ENCODE data around the gene COMMD1. TPM values are rescaled to one million over a fixed set of nuclear protein-coding genes. Genes with fewer than 3 reads are reported as not detected.
"Not testable (repeated sequence)": the region's sequence is repeated elsewhere in the genome, so short reads cannot be mapped to it uniquely, and the experiment has no call there.

Gene COMMD1
- total RNA-seq, 5 donors from 2014 or later (not counting 1 experiment from before 2014, with no cell fraction given) = 18.2 to 23.8 (median 19.6) TPM

DNA sequence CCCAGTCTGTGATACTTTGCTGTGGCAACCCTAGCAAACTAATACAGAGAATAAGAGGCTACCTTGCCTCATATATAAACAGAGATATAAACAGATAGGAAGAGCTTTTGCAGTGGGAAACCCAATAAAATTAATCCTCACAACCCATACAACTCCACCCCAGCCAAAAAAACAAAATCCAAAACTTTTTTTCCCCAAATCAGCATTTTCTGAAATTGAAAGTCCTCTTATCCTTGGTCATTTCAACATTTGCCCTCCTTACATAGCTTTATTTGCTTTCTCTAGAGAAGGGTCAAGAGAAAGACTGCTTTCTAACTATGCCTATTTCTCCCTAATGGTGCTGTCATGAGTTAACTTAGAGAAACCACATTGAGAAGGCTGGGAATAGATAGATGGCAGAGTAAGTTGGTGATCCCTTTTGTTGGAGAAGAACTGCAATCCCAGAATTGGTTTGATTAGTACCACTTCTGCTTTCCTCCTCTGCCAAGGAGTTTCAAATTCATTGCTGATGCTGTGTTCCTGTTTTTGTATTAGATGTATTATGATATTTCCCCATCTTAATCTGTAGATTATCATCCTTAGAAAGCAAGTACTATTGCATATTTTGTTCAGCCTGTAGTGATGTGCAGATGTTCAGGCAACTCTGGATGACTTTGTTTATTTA is 214.0 kb downstream of the COMMD1 start:
- peaks cover 5 to 22% (median 9%) of the 10 kb centered on the region in 3 donors for H3K4me1 Mint-ChIP-seq
- no peaks in the 10 kb centered on the region for H3K27me3 Mint-ChIP-seq
- H3K4me3 Mint-ChIP-seq = no peak overlapping the region
- Histone ChIP-seq H3K27ac (ENCODE audit: low read length) (no peak overlapping the region), H3K4me1 (ENCODE audit: control insufficient read depth in 1 of 2, extremely low read depth in 1 of 2, insufficient read depth in 2 of 2, low read length in 2 of 2) (no peaks in the 10 kb centered on the region), H3K9me3 (no peaks in the 10 kb centered on the region), H3K27me3 (replicated peaks in 1 of 2; ENCODE audit: control insufficient read depth in 2 of 2, extremely low read depth in 1 of 2, insufficient read depth in 2 of 2, low read length in 1 of 2) (no peaks in the 10 kb centered on the region), H3K36me3 (ENCODE audit: control insufficient read depth in 2 of 2, extremely low read depth in 1 of 2, insufficient read depth in 1 of 2, low read length in 1 of 2) (no peaks in the 10 kb centered on the region), H3K4me3 (ENCODE audit: control insufficient read depth in 1 of 2, extremely low read depth in 1 of 2, low read length in 1 of 2) (no peak overlapping the region)
- ATAC-seq (replicated peaks in 1 of 4) (no peak), DNase-seq (no peak)
- CTCF ChIA-PET = no interaction called here
- POLR2A ChIA-PET = no interaction called here
- H3K27ac Mint-ChIP-seq = no peak overlapping the region
- no peaks in the 10 kb centered on the region for H3K9me3 Mint-ChIP-seq
- peaks cover 19% of the 10 kb centered on the region for H3K36me3 Mint-ChIP-seq

DNA sequence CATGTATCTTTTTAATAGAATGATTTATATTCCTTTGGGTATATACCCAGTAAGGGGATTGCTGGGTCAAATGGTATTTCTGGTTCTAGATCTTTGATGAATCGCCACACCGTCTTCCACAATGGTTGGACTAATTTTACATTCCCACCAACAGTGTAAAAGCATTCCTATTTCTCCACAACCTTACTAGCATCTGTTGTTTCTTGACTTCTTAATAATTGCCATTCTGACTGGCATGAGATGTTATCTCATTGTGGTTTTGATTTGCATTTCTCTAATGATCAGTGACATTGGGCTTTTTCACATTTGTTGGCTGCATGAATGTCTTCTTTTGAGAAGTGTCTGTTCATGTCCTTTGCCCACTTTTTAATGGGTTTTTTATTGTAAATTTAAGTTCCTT is 220.8 kb downstream of the COMMD1 start:
- DNase-seq, POLR2A ChIA-PET, H3K27me3 Mint-ChIP-seq: not testable (repeated sequence)

DNA sequence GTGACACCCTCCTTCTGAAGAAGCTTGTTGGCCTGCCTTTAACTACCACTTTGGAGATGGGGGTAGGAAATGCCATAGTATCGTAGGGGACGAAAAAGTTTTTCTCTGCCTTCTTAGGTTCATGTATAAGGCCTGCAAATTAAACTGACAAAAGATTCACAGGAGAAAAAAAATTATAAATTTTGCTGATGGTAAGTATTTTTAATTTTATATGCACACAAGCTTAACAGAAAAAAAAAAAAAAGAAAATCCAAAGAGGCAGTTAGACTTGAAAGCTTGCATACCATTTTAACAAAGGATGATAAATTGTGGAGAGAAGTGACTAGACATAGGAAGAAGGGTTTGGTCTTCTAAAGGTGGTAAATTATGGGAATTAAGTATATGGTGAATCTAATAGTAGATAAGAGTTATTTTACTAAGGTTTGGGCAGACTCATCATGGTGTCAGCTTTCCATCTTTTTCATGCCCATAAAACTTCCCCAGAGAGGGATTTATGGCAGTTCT is 227.9 kb downstream of the COMMD1 start:
- no peak for ATAC-seq (replicated peaks in 1 of 4)
- Histone ChIP-seq H3K27ac (ENCODE audit: low read length) (no peak overlapping the region), H3K36me3 (ENCODE audit: control insufficient read depth in 2 of 2, extremely low read depth in 1 of 2, insufficient read depth in 1 of 2, low read length in 1 of 2) (peaks cover 2 to 4% of the 10 kb centered on the region in 2 donors), H3K4me3 (ENCODE audit: control insufficient read depth in 1 of 2, extremely low read depth in 1 of 2, low read length in 1 of 2) (no peak overlapping the region), H3K4me1 (ENCODE audit: control insufficient read depth in 1 of 2, extremely low read depth in 1 of 2, insufficient read depth in 2 of 2, low read length in 2 of 2) (no peaks in the 10 kb centered on the region), H3K27me3 (replicated peaks in 1 of 2; ENCODE audit: control insufficient read depth in 2 of 2, extremely low read depth in 1 of 2, insufficient read depth in 2 of 2, low read length in 1 of 2) (no peaks in the 10 kb centered on the region), H3K9me3 (no peaks in the 10 kb centered on the region)
- no CpG with 5 or more reads among the region's 2 CpGs for WGBS (ENCODE audit: insufficient coverage)
- Mint-ChIP-seq H3K27me3 (no peaks in the 10 kb centered on the region), H3K4me3 (no peak overlapping the region), H3K4me1 (peaks cover 0 to 7% (median 0%) of the 10 kb centered on the region in 3 donors), H3K36me3 (peaks cover 29% of the 10 kb centered on the region), H3K27ac (no peak overlapping the region), H3K9me3 (no peaks in the 10 kb centered on the region)
- ChIA-PET POLR2A (interaction anchor here in 1 of 2 donors (0.6 kb wide), 2 partner anchors 64 to 93 kb away, joined by 4 read pairs; no protein-coding TSS in a partner anchor), CTCF (interaction anchor here in 1 of 2 donors (0.6 kb wide), 1 partner anchor 642 kb away, joined by 3 read pairs; no protein-coding TSS in a partner anchor)
- DNase-seq = no peak

More for the DNA sequence above, 220.8 kb downstream of the COMMD1 start:
- ATAC-seq (replicated peaks in 1 of 4); H3K27ac Mint-ChIP-seq; H3K4me3 Mint-ChIP-seq; H3K4me1 ChIP-seq (ENCODE audit: control insufficient read depth in 1 of 2, extremely low read depth in 1 of 2, insufficient read depth in 2 of 2, low read length in 2 of 2); H3K9me3 ChIP-seq; CTCF ChIA-PET; H3K36me3 ChIP-seq (ENCODE audit: control insufficient read depth in 2 of 2, extremely low read depth in 1 of 2, insufficient read depth in 1 of 2, low read length in 1 of 2); H3K9me3 Mint-ChIP-seq; H3K4me1 Mint-ChIP-seq; H3K27me3 ChIP-seq (replicated peaks in 1 of 2; ENCODE audit: control insufficient read depth in 2 of 2, extremely low read depth in 1 of 2, insufficient read depth in 2 of 2, low read length in 1 of 2); H3K4me3 ChIP-seq (ENCODE audit: control insufficient read depth in 1 of 2, extremely low read depth in 1 of 2, low read length in 1 of 2); H3K27ac ChIP-seq (ENCODE audit: low read length): not testable (repeated sequence)
- no CpG with 5 or more reads among the region's 2 CpGs for WGBS (ENCODE audit: insufficient coverage)
- peaks cover 27% of the 10 kb centered on the region for H3K36me3 Mint-ChIP-seq

- ChIA-PET CTCF (interaction anchor here in 1 of 2 donors (0.6 kb wide), 1 partner anchor 215 kb away, joined by 4 read pairs; no protein-coding TSS in a partner anchor), POLR2A (no interaction called here)
- H3K27ac ChIP-seq (ENCODE audit: low read length) = no peak overlapping the region
- H3K27me3 Mint-ChIP-seq = no peaks in the 10 kb centered on the region
- H3K9me3 Mint-ChIP-seq = no peaks in the 10 kb centered on the region
- H3K4me3 Mint-ChIP-seq = no peak overlapping the region
- H3K36me3 Mint-ChIP-seq = peaks cover 36% of the 10 kb centered on the region
- peaks cover 2 to 4% of the 10 kb centered on the region in 2 donors for H3K36me3 ChIP-seq (ENCODE audit: control insufficient read depth in 2 of 2, extremely low read depth in 1 of 2, insufficient read depth in 1 of 2, low read length in 1 of 2)
- H3K4me1 Mint-ChIP-seq = peaks cover 0 to 2% (median 0%) of the 10 kb centered on the region in 3 donors
- H3K4me3 ChIP-seq (ENCODE audit: control insufficient read depth in 1 of 2, extremely low read depth in 1 of 2, low read length in 1 of 2) = no peak overlapping the region
- H3K9me3 ChIP-seq = no peaks in the 10 kb centered on the region
- no peaks in the 10 kb centered on the region for H3K27me3 ChIP-seq (replicated peaks in 1 of 2; ENCODE audit: control insufficient read depth in 2 of 2, extremely low read depth in 1 of 2, insufficient read depth in 2 of 2, low read length in 1 of 2)
- no peak for DNase-seq
- WGBS (ENCODE audit: insufficient coverage) = no CpG with 5 or more reads among the region's 3 CpGs
- H3K27ac Mint-ChIP-seq = no peak overlapping the region
- H3K4me1 ChIP-seq (ENCODE audit: control insufficient read depth in 1 of 2, extremely low read depth in 1 of 2, insufficient read depth in 2 of 2, low read length in 2 of 2) = no peaks in the 10 kb centered on the region
- no peak for ATAC-seq (replicated peaks in 1 of 4)
Measured at GRCh38 chr2:62136956-62137830, 231.7 kb downstream of the COMMD1 start.

GRCh38 chr2:62140426-62141141 is 235.1 kb downstream of the COMMD1 start:
- H3K27ac Mint-ChIP-seq = no peak overlapping the region
- WGBS (ENCODE audit: insufficient coverage) = no CpG with 5 or more reads among the region's 5 CpGs
- peaks cover 0 to 3% (median 0%) of the 10 kb centered on the region in 3 donors for H3K9me3 Mint-ChIP-seq
- no peak overlapping the region for H3K4me3 Mint-ChIP-seq
- ChIA-PET POLR2A (no interaction called here), CTCF (no interaction called here)
- H3K36me3 ChIP-seq (ENCODE audit: control insufficient read depth in 2 of 2, extremely low read depth in 1 of 2, insufficient read depth in 1 of 2, low read length in 1 of 2) = peaks cover 2 to 4% of the 10 kb centered on the region in 2 donors
- H3K4me1 ChIP-seq (ENCODE audit: control insufficient read depth in 1 of 2, extremely low read depth in 1 of 2, insufficient read depth in 2 of 2, low read length in 2 of 2) = no peaks in the 10 kb centered on the region
- peaks cover 0 to 5% (median 4%) of the 10 kb centered on the region in 3 donors for H3K4me1 Mint-ChIP-seq
- H3K27me3 Mint-ChIP-seq = no peaks in the 10 kb centered on the region
- H3K36me3 Mint-ChIP-seq = peaks cover 30% of the 10 kb centered on the region
- no peak overlapping the region for H3K27ac ChIP-seq (ENCODE audit: low read length)
- DNase-seq (no peak), ATAC-seq (replicated peaks in 1 of 4) (no peak)
- H3K27me3 ChIP-seq (replicated peaks in 1 of 2; ENCODE audit: control insufficient read depth in 2 of 2, extremely low read depth in 1 of 2, insufficient read depth in 2 of 2, low read length in 1 of 2) = no peaks in the 10 kb centered on the region
- no peaks in the 10 kb centered on the region for H3K9me3 ChIP-seq
- H3K4me3 ChIP-seq (ENCODE audit: control insufficient read depth in 1 of 2, extremely low read depth in 1 of 2, low read length in 1 of 2) = no peak overlapping the region

GRCh38 chr2:62141142-62141740 is 235.8 kb downstream of the COMMD1 start:
- ChIA-PET POLR2A (no interaction called here), CTCF (no interaction called here)
- no peaks in the 10 kb centered on the region for H3K4me1 ChIP-seq (ENCODE audit: control insufficient read depth in 1 of 2, extremely low read depth in 1 of 2, insufficient read depth in 2 of 2, low read length in 2 of 2)
- no peaks in the 10 kb centered on the region for H3K36me3 ChIP-seq (ENCODE audit: control insufficient read depth in 2 of 2, extremely low read depth in 1 of 2, insufficient read depth in 1 of 2, low read length in 1 of 2)
- Mint-ChIP-seq H3K4me1 (peaks cover 0 to 6% (median 6%) of the 10 kb centered on the region in 3 donors), H3K4me3 (no peak overlapping the region), H3K27me3 (no peaks in the 10 kb centered on the region), H3K36me3 (peaks cover 25% of the 10 kb centered on the region), H3K27ac (no peak overlapping the region), H3K9me3 (peaks cover 0 to 5% (median 0%) of the 10 kb centered on the region in 3 donors)
- WGBS (ENCODE audit: insufficient coverage) = no CpG with 5 or more reads among the region's 2 CpGs
- H3K9me3 ChIP-seq = no peaks in the 10 kb centered on the region
- no peak overlapping the region for H3K27ac ChIP-seq (ENCODE audit: low read length)
- DNase-seq (no peak), ATAC-seq (replicated peaks in 1 of 4) (no peak)
- no peaks in the 10 kb centered on the region for H3K27me3 ChIP-seq (replicated peaks in 1 of 2; ENCODE audit: control insufficient read depth in 2 of 2, extremely low read depth in 1 of 2, insufficient read depth in 2 of 2, low read length in 1 of 2)
- H3K4me3 ChIP-seq (ENCODE audit: control insufficient read depth in 1 of 2, extremely low read depth in 1 of 2, low read length in 1 of 2) = no peak overlapping the region

Data from T-cell (primary cell).